Retina (tissue), 1 donor: ENCODE data around the gene XXYLT1.
A peak's percentile ranks its signal among the peaks of the same experiment; 100 is the strongest.

ENCODE experiments used
- DNase-seq: peaks from one replicate; pipeline ENCODE4 v3.0.0-alpha.2; 2016

Gene XXYLT1

GRCh38 chr3:195072916-195073564 lies 197.9 kb downstream of the XXYLT1 start:
- DNase-seq: no peak

GRCh38 chr3:195071916-195072820 lies 198.8 kb downstream of the XXYLT1 start:
- DNase-seq: peak; percentile 6

- DNase-seq: no peak
Measured at GRCh38 chr3:195071011-195071728, 199.8 kb downstream of the XXYLT1 start.

GRCh38 chr3:195070336-195070735 lies 200.6 kb downstream of the XXYLT1 start:
- DNase-seq: no peak

GRCh38 chr3:195069501-195070251 lies 201.3 kb downstream of the XXYLT1 start:
- DNase-seq: no peak

GRCh38 chr3:195068084-195069080 lies 202.6 kb downstream of the XXYLT1 start:
- no peak for DNase-seq

- no peak for DNase-seq
Measured at GRCh38 chr3:195066441-195066841, 204.5 kb downstream of the XXYLT1 start.

GRCh38 chr3:195065864-195066185 lies 205.1 kb downstream of the XXYLT1 start:
- no peak for DNase-seq

GRCh38 chr3:195065142-195065863 lies 205.7 kb downstream of the XXYLT1 start:
- DNase-seq: no peak

- no peak for DNase-seq
Measured at GRCh38 chr3:195064300-195064931, 206.5 kb downstream of the XXYLT1 start.

GRCh38 chr3:195063581-195064193 lies 207.3 kb downstream of the XXYLT1 start:
- no peak for DNase-seq

GRCh38 chr3:195062866-195063540 lies 208.0 kb downstream of the XXYLT1 start:
- DNase-seq: no peak

GRCh38 chr3:195061756-195062655 lies 209.0 kb downstream of the XXYLT1 start:
- no peak for DNase-seq

- no peak for DNase-seq
Measured at GRCh38 chr3:195060531-195061291, 210.2 kb downstream of the XXYLT1 start.

- no peak for DNase-seq
Measured at GRCh38 chr3:195060217-195060481, 210.8 kb downstream of the XXYLT1 start.

- DNase-seq: no peak
Measured at GRCh38 chr3:195059471-195060216, 211.3 kb downstream of the XXYLT1 start.

- DNase-seq: no peak
Measured at GRCh38 chr3:195059006-195059350, 212.0 kb downstream of the XXYLT1 start.
